HG02970 (cell line): ENCODE data around the gene KCNMB2.

ENCODE experiments used
- ATAC-seq: cut with Tn5 transposase; IDR thresholded peaks from one replicate; pipeline ENCODE4 v1.9.1; 2021; ENCODE audit warnings: mild to moderate bottlenecking, moderate library complexity, moderate number of reproducible peaks; ENCODE audit not compliant: unreplicated experiment, low FRiP score

Gene KCNMB2

GRCh38 chr3:178567611-178568010 lies 31.4 kb downstream of the KCNMB2 start:
- no peak for ATAC-seq

- ATAC-seq: no peak
These were observed 32.0 kb downstream of the KCNMB2 start for GRCh38 chr3:178568155-178568731.

- no peak for ATAC-seq
These were observed 32.7 kb downstream of the KCNMB2 start for GRCh38 chr3:178568911-178569310.

- ATAC-seq: no peak
These were observed 33.6 kb downstream of the KCNMB2 start for GRCh38 chr3:178569826-178570225.

GRCh38 chr3:178583963-178584575 lies 47.8 kb downstream of the KCNMB2 start:
- ATAC-seq: no peak

GRCh38 chr3:178584722-178585380 lies 48.6 kb downstream of the KCNMB2 start:
- no peak for ATAC-seq

GRCh38 chr3:178585454-178585853 lies 49.2 kb downstream of the KCNMB2 start:
- ATAC-seq: no peak

GRCh38 chr3:178586076-178586475 lies 49.8 kb downstream of the KCNMB2 start:
- ATAC-seq: no peak

GRCh38 chr3:178588628-178589027 lies 52.4 kb downstream of the KCNMB2 start:
- no peak for ATAC-seq

- ATAC-seq: no peak
These were observed 57.5 kb downstream of the KCNMB2 start for GRCh38 chr3:178593786-178594185.

GRCh38 chr3:178597371-178597770 lies 61.1 kb downstream of the KCNMB2 start:
- no peak for ATAC-seq

GRCh38 chr3:178602856-178603255 lies 66.6 kb downstream of the KCNMB2 start:
- ATAC-seq: no peak

- no peak for ATAC-seq
These were observed 67.5 kb downstream of the KCNMB2 start for GRCh38 chr3:178603735-178604134.

- ATAC-seq: no peak
These were observed 82.0 kb downstream of the KCNMB2 start for GRCh38 chr3:178618197-178618596.

GRCh38 chr3:178618896-178619295 lies 82.7 kb downstream of the KCNMB2 start:
- ATAC-seq: no peak

- ATAC-seq: no peak
These were observed 87.5 kb downstream of the KCNMB2 start for GRCh38 chr3:178623666-178624255.

- no peak for ATAC-seq
These were observed 88.0 kb downstream of the KCNMB2 start for GRCh38 chr3:178624276-178624675.

- no peak for ATAC-seq
These were observed 88.9 kb downstream of the KCNMB2 start for GRCh38 chr3:178625053-178625600.

GRCh38 chr3:178628037-178628436 lies 91.8 kb downstream of the KCNMB2 start:
- no peak for ATAC-seq

- no peak for ATAC-seq
These were observed 93.4 kb downstream of the KCNMB2 start for GRCh38 chr3:178629430-178630178.

- no peak for ATAC-seq
These were observed 95.7 kb downstream of the KCNMB2 start for GRCh38 chr3:178631950-178632349.
